OCI-LY3 (cell line): ENCODE data around the gene KDM4F.

Experiments
- CTCF ChIP-seq: fragments of 200-600, 300-600 bp; sonication (generic); IDR thresholded peaks from 2 replicates; pipeline ENCODE4 v1.5.1; 2014; ENCODE audit warnings: antibody characterized with exemption, low read length, low read depth
- EZH2phosphoT487 ChIP-seq: fragments of 200-600 bp; shearing (Covaris generic); IDR thresholded peaks from 2 replicates; pipeline ENCODE4 v1.6.1; 2018; ENCODE audit warnings: antibody characterized with exemption, mixed run types, low read depth

DNA sequence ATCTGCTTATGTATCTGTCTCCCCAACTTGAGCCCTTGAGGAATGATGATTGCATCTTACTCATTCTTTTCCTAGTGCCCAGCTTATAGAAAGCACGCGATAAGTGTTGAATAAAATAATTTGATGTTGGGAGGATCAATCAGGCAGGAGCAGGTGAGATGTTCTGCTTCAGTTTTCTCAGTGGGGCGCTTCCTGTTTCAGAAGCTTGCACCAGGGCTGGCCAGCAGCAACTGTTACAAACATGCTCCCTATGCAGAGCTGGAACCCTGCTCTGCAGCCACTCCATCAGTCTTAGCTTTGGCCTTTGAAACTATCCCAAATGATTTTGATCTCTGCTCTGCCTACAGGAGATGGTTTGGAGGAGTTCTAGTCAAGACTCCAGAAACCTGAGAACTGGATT, 44.3 kb downstream of the KDM4F start:
- TF ChIP-seq CTCF: no peak
- TF ChIP-seq EZH2phosphoT487: no peak
